Fibroblast of peridontal ligament (primary cell): Measurements from ENCODE around the gene SUMF2.
A peak's percentile ranks its signal among the peaks of the same experiment; 100 is the strongest.
"Not testable (repeated sequence)": the region's sequence is repeated elsewhere in the genome, so short reads cannot be mapped to it uniquely, and the experiment has no call there.

Source experiments
- DNase-seq: peaks from one replicate; pipeline ENCODE4 v3.0.0-alpha.2; 2010; ENCODE audit errors: extremely low read depth

The SUMF2 gene

DNA sequence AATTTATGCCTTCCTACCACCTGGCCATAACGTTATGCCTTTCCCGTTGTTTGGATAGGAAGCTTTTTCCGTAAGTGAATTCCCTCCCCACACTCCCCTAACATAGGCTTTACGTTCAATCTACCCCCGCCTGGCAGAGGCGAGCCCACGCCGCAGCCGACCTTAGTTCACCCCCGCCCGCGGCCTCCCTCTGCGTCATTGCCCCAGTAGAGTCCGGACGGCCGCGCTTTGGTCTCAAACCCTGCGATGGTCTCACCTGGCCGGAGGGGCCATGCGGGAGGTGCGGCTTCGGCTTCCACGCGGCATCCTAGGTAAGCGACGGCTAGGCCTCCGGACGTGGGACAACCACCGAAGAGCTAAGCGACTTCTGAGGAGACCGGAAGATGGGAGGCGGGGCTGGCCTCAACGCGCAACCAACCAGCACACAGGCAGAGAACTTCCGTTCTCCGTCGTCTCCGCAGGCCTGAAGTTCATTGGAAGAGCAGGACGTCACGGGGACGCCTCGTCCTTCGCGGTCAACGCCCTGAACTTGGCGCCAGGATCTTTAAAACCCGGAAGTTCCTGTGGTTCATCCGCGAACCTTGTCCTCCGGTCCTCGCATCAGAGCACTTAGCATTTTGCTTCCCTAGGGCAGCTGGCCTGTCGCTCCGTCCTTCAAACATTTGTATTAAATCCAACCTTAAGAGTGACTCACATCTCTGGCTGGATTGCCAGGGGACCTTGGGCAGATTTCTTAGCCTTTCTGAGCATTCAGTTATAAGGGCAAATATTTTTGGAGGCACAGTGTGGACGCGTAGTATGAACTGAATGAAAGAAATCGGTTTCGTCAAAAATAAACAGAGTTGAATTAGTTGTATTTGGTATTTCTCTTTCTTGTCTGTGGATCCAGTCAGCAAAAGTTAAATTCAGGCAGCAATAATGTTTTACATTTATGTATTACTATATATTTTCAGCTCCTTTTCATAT, 42.3 kb downstream of the SUMF2 start, which contains the start of gene CHCHD2:
Gene CHCHD2 (minus strand): TSS at position 369 of the 966 bp plus-strand sequence. CDS start 63 bp downstream, at position 306.
- DNase-seq, result peak; percentile 99

DNA sequence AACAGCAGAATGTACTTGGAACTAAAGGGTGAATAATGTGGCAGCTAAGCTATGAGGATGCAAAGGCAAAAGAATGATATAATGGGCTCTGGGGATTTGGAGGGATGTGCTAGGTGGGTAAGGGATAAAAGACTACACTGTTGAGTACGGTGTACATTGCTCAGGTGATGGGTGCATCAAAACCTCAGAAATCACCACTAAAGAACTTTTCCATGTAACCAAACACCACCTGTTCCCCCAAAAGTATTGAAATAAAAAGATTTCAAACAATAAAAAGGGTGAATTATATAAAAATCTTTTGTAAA, 43.8 kb downstream of the SUMF2 start:
- no peak for DNase-seq

DNA sequence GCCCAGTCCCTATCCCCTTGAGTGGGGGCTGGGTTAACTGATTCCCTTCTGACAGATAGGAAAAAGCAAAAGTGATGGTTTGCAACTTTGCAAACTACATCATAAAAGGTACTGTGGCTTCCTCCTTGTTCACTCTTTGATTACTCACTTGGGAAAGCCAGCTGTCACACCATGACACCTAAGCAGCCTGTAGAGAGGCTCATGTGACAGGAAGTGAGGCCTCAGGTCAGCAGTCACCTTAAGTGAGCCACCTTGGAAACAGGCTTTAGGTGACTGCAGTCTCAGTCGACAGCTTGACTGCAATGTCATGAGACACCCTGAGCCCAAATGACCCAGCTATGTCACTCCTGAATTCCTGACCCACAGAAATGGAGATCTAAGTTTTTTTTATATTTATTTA, 46.5 kb downstream of the SUMF2 start:
- no peak for DNase-seq

DNA sequence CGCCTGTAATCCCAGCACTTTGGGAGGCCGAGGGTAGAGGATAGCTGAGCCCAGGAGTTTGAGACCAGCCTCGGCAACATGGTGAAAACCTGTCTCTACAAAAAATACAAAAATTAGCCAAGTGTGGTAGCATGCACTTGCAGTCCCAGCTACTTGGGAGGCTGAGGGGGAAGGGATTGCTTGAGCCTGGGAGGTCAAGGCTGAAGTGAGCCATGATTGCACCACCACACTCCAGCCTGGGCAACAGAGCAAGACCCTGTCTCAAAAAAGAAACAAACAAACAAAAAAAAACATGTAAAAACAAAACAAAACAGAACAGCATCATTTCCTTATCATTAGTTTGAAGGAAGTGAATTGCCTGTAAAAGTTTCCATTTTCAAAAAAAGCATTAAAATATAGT, 48.2 kb downstream of the SUMF2 start:
- DNase-seq, result not testable (repeated sequence)

DNA sequence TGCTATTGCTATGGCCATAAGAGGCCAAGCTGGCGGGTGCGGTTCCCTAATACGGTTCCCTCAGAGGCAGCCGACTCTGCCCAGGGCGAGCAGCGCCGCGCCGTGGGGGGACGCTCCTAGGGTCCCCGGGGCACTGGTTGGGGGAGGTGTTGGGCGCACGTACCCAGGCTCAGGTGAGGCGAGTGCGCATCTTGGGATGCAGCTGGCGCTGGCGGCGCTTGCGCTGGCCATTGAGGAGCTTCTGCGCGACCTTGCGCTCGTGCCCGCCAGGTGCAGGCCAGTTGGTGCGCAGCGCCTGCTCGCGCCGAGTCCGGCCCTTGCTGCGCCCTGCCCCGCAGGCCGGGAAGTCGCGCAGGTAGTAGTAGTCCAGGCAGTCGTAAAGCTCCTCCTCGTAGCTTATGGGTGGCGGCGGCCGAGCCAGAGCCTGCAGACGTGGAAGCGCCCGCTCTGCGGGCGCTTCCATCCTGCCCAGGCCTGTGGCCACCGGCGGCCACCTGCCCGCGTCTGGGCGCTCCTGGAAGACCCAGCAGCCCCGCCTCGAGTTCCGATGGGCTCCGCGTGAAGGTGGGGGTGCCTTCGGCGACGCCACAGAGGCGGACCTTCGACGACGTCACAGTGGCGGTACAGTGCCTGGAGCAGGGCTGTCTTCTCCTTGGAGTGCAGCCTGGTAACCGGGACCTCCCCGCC, 51.9 kb downstream of the SUMF2 start, which contains the start of gene NUPR2:
Gene NUPR2 (minus strand): TSS at position 566 of the 687 bp plus-strand sequence. CDS start 103 bp downstream, at position 463.
- DNase-seq, result no peak

DNA sequence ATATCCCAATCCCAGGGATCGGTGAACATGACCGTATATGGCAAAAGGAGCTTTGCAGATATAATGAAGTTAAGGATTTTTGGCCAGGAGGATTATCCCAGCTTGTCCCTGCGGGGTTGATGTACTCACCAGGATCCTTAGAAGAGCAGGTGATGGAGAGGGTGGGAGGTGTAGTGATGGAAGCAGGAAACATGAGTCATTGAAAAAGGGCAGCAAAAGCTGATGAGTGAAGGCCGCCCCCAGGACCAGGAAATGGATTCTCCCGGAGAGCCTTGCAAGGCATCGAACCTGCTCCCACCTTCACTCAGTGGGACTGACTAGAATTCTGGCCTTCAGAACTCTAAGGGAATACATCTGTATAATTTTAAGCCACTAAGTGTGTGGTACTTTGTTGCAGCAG, 57.4 kb downstream of the SUMF2 start:
- no peak for DNase-seq

DNA sequence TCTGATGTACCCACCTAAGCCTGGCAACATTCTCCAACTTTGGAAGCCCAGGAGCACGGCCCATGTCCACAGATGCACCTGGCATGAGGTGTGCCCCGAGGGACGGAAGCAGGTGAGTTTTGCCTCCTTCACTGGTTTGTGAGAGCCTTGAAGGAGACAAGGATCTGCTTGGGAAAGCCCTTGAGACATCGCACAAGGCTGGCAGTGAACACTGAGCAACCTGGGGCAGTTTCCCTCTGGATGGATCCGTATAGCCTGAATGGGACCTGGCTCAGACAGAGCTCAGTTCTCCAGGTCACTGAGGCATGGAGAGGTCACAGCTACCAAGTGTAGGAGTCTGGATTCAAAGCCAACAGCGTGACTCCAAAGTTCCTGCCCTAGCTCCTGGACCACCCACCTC, 60.9 kb downstream of the SUMF2 start:
- DNase-seq, result no peak

DNA sequence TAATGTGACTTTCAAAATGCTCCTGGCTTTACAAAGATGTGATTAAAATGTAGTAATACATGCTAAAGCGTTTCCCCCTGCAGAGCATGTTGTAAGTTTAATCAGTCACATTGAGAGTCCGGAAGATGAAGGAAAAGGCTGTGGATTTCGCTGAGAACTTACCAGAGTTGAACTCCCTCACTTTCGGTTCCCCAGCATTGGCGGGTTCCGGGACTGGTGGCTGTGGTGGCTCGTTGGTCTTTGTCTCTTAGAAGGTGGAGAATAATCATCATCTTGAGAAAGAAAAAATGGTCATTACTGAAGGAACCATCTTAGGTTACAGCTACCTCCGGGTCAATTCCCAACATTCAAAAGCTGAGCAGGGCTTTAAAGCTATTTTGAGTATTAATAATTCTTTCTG, 61.7 kb downstream of the SUMF2 start:
- no peak for DNase-seq

DNA sequence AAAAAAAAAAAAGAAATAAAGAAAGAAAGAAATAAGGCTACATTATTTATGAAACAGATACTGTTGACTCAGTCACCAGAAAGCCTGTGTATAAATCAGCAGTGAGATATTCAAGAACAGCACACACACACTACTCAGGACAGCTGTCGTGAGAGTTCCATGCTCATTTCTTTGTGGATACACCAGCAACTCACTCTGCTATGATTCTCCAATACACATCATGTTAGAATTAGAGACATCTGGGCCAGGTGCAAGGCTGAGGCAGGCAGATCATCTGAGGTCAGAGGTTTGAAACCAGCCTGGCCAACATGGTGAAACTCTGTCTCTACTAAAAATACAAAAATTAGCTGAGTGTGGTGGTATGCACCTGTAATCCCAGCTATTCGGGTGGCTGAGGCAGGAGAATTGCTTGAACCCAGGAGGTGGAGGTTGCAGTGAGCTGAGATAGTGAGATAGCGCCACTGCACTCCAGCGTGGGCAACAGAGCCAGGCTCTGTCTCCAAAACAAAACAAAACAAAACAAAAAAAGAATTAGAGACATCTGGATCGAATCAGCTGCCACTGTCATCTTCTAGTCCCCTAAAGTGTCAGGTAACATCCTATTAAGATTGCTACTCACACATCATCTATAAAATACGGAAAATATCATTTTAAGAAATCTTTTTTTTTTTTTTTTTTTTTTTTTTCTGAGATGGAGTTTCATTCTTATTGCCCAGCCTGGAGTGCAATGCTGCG, 63.3 kb downstream of the SUMF2 start:
- DNase-seq, result no peak
